ENCODE measurements around the gene ADO.
A peak's percentile ranks its signal among the peaks of the same experiment; 100 is the strongest.

ADO gene

GRCh38 chr10:62796896-62797295 lies 7.6 kb upstream of the ADO start:
- intact Hi-C loops (cut with DNase I; ENCODE audit: low total_unique reads), result no loop called here
- H3K27me3 ChIP-seq, result no peaks in the 10 kb centered on the region
- H3K9me3 ChIP-seq, result no peaks in the 10 kb centered on the region
- H3K4me1 ChIP-seq, result peaks cover 0 to 12% (median 3%) of the 10 kb centered on the region in 4 donors
- no peak for TF ChIP-seq CTCF (IDR thresholded peaks at IDR 0.05)
- no peaks in the 10 kb centered on the region for H3K36me3 ChIP-seq
- no peak overlapping the region for H3K4me3 ChIP-seq
- H3K27ac ChIP-seq, result no peak overlapping the region
- no peak for DNase-seq

- H3K27me3 ChIP-seq, result no peaks in the 10 kb centered on the region
- TF ChIP-seq CTCF (IDR thresholded peaks at IDR 0.05), result no peak
- H3K36me3 ChIP-seq, result no peaks in the 10 kb centered on the region
- intact Hi-C loops (cut with DNase I; ENCODE audit: low total_unique reads), result no loop called here
- no peak overlapping the region for H3K4me3 ChIP-seq
- no peak for DNase-seq
- H3K9me3 ChIP-seq, result no peaks in the 10 kb centered on the region
- peaks cover 0 to 20% (median 15%) of the 10 kb centered on the region in 4 donors for H3K4me1 ChIP-seq
- H3K27ac ChIP-seq, result no peak overlapping the region
These were observed 2.6 kb upstream of the ADO start for GRCh38 chr10:62801871-62802270.

DNA sequence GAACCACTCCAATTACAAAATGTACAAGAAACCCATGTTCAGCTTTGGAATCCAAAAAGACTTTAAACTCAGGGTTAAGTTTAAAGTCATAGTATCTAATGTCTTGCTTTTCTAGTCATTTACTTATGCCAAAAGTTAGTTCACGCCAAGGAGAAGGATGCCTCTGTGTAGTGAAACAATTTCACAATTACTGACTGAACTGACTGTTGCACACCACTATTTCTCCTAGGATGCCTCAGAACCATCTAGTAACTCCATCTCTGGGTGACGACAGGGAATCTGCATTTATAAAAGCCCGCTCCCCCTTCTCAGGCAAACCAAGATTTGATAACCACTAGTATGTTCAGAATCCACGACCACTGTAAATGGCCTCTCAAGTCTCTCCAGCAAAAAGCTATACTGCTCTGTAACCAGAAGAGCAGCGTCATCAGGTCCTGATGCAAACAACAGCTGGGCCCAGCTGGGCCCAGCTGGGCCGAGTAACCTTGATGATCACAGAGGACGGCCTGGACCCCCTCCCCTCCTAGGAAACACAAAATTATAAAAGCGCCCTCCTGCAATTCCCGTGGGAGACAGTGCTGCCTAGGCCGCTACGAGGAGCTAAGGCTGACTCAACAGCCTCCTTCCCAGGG lies 680 bp upstream of the ADO start:
- DNase-seq, result no peak
- no peaks in the 10 kb centered on the region for H3K9me3 ChIP-seq
- peaks cover 0 to 25% (median 19%) of the 10 kb centered on the region in 4 donors for H3K4me1 ChIP-seq
- H3K27me3 ChIP-seq, result no peaks in the 10 kb centered on the region
- H3K36me3 ChIP-seq, result no peaks in the 10 kb centered on the region
- intact Hi-C loops (cut with DNase I; ENCODE audit: low total_unique reads), result no loop called here
- peak overlapping the region; percentile 91 to 94 for H3K27ac ChIP-seq
- H3K4me3 ChIP-seq, result peak overlapping the region; percentile 72 to 75
- TF ChIP-seq CTCF (IDR thresholded peaks at IDR 0.05), result no peak

DNA sequence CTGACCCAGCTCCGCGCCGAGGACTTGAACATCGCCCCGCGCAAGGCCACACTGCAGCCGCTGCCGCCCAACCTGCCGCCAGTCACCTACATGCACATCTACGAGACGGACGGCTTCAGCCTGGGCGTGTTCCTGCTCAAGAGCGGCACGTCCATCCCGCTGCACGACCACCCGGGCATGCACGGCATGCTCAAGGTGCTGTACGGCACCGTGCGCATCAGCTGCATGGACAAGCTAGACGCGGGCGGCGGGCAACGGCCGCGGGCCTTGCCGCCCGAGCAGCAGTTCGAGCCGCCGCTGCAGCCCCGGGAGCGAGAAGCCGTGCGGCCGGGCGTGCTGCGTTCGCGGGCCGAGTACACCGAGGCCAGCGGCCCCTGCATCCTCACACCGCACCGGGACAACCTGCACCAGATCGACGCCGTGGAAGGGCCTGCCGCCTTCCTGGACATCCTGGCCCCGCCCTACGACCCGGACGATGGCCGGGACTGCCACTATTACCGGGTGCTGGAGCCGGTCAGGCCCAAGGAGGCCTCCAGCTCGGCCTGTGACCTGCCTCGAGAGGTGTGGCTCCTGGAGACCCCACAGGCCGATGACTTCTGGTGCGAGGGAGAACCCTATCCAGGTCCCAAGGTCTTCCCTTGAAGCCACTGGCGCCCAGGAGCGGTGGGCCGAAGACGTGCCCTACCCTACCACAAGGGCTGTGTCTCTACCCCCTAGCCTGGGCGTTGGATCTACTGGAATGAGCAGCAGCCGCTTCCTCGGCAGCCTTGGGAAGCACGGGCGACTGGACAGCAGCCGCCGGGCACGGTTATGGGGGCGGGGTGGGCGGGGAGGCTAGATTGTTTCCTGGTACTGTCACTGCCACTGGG lies 945 bp downstream of the ADO start:
- intact Hi-C loops (cut with DNase I; ENCODE audit: low total_unique reads), result no loop called here
- H3K36me3 ChIP-seq, result no peaks in the 10 kb centered on the region
- no peaks in the 10 kb centered on the region for H3K27me3 ChIP-seq
- no peaks in the 10 kb centered on the region for H3K9me3 ChIP-seq
- peaks cover 0 to 25% (median 19%) of the 10 kb centered on the region in 4 donors for H3K4me1 ChIP-seq
- peak in 1 of 2 donors; percentile 70 for DNase-seq
- peak overlapping the region; percentile 91 to 94 for H3K27ac ChIP-seq
- no peak for TF ChIP-seq CTCF (IDR thresholded peaks at IDR 0.05)
- peak overlapping the region; percentile 72 to 75 for H3K4me3 ChIP-seq

DNA sequence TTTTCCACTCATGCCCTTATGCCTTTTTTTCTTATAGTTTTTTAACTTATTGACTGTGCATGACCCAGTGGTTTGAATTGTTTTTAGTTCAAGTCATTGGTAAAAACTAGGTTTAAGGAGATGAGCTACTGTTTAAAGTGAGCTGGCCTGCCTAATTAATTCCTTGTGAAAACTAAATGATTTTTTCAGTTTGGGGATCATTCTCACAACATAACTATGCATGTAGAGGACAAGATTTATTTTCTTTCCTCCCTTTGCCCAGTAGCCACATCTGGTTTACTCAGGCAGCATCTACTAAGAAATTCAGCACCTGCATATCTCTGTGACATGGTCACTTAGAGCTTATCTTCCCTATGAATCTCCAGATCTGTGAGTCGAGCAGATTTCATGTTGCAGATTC lies 1.7 kb downstream of the ADO start:
- no peaks in the 10 kb centered on the region for H3K27me3 ChIP-seq
- H3K36me3 ChIP-seq, result no peaks in the 10 kb centered on the region
- H3K9me3 ChIP-seq, result no peaks in the 10 kb centered on the region
- peaks cover 0 to 25% (median 19%) of the 10 kb centered on the region in 4 donors for H3K4me1 ChIP-seq
- H3K27ac ChIP-seq, result no peak overlapping the region
- DNase-seq, result no peak
- no peak for TF ChIP-seq CTCF (IDR thresholded peaks at IDR 0.05)
- intact Hi-C loops (cut with DNase I; ENCODE audit: low total_unique reads), result no loop called here
- peak overlapping the region; percentile 72 to 75 for H3K4me3 ChIP-seq
